D721Med (cell line): ENCODE data around the gene CCSER2.
"Not testable (repeated sequence)": the region's sequence is repeated elsewhere in the genome, so short reads cannot be mapped to it uniquely, and the experiment has no call there.

ENCODE experiments used
- DNase-seq: peaks from one replicate; pipeline ENCODE4 v3.0.0; 2011; ENCODE audit warnings: low spot score; ENCODE audit not compliant: insufficient read length
- FAIRE-seq: peaks from 2 replicates; lab custom pipeline; 2011; peaks lifted over from hg19 to GRCh38; lab: Jason Lieb, UNC
- TF ChIP-seq, protein P1 (sequence below): IDR thresholded peaks from 2 replicates; pipeline ENCODE4 v1.5.1; 2012; ENCODE audit warnings: mild to moderate bottlenecking, control low read depth; ENCODE audit not compliant: insufficient read depth; ENCODE audit errors: missing control alignments

Gene CCSER2, protein sequence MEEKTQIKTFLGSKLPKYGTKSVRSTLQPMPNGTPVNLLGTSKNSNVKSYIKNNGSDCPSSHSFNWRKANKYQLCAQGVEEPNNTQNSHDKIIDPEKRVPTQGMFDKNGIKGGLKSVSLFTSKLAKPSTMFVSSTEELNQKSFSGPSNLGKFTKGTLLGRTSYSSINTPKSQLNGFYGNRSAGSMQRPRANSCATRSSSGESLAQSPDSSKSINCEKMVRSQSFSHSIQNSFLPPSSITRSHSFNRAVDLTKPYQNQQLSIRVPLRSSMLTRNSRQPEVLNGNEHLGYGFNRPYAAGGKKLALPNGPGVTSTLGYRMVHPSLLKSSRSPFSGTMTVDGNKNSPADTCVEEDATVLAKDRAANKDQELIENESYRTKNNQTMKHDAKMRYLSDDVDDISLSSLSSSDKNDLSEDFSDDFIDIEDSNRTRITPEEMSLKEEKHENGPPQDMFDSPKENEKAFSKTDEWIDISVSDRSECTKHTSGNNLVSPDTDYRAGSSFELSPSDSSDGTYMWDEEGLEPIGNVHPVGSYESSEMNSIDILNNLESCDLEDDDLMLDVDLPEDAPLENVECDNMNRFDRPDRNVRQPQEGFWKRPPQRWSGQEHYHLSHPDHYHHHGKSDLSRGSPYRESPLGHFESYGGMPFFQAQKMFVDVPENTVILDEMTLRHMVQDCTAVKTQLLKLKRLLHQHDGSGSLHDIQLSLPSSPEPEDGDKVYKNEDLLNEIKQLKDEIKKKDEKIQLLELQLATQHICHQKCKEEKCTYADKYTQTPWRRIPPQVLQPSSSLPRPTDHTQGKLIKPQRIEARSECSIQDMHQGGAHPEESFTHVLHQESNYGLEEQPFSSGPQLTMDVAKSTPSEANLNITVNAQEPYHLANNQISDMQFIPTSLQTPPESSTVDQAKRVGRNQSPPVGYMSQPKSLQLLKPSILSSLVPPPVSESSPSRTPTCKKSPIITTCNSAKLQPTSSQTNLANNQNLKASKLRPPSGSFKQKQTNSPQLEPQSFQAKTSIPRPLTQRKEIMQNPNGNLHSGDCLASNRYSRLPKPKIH

DNA sequence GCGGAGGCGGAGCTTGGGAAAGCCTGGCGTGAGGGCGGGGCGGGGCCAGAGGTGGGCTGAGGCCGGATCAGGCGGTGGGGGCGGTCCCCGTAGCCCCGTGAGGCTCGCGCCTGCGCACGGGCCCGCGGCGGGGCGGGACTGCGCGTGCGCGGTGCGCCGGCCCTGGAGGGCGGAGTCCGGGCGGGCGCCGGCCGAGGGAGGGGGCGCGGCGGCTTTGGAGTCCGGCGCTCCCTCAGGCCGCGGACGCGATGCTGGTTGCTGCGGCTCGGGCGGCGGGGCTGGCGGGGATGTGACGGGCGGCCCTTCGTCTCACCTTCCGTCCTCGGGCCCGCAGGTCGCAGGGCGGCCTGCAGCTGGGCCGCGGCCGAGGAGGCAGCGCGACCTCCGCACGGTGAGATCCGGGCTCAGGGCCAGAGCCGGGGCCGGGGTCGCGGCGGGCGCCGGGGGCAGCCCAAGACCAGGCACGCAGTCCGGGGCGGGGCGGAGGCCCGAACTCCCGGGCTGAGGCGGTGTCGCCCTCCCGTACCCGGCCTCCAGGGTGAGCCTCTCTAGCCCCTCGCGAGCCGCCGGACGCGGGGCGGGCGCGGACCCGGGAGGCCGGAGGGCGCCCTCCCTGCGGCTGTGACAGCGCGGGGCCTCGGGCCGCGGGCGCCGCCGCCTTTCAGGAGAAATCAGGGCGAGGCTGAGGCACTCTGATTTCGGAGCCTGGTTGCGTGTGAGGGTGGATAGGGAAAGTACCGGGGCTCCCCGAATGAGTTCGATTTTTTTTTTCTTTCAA, at the start of gene CCSER2:
Gene CCSER2 (plus strand): TSS at position 172 of the 778 bp plus-strand sequence. CDS start 42,464 bp downstream, outside the sequence.
- DNase-seq, result peak; percentile 90
- FAIRE-seq, result no peak
- TF ChIP-seq, protein P1, sequence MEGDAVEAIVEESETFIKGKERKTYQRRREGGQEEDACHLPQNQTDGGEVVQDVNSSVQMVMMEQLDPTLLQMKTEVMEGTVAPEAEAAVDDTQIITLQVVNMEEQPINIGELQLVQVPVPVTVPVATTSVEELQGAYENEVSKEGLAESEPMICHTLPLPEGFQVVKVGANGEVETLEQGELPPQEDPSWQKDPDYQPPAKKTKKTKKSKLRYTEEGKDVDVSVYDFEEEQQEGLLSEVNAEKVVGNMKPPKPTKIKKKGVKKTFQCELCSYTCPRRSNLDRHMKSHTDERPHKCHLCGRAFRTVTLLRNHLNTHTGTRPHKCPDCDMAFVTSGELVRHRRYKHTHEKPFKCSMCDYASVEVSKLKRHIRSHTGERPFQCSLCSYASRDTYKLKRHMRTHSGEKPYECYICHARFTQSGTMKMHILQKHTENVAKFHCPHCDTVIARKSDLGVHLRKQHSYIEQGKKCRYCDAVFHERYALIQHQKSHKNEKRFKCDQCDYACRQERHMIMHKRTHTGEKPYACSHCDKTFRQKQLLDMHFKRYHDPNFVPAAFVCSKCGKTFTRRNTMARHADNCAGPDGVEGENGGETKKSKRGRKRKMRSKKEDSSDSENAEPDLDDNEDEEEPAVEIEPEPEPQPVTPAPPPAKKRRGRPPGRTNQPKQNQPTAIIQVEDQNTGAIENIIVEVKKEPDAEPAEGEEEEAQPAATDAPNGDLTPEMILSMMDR, result no peak

- FAIRE-seq, DNase-seq: not testable (repeated sequence)
Measured at GRCh38 chr10:84279876-84280475, 48.4 kb upstream of the CCSER2 start.

DNA sequence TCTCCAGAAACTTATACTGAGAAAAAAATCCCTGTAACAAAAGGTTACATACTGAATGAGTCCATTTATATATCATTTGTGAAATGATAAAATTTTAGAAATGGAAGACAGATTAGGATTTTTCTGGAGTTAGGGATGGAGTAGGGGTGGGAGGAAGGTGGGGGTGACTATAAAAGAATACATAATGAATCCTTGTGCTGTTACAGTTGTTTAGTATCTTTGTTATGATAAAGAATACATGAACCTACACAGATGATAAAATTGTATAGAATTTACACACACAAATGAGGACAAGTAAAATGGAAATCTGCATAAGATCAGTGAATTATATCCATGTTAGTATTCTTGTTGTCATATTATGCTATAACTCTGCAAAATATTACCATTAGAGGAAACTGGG, 41.7 kb upstream of the CCSER2 start:
- FAIRE-seq, result no peak
- TF ChIP-seq, protein P1, result no peak

DNA sequence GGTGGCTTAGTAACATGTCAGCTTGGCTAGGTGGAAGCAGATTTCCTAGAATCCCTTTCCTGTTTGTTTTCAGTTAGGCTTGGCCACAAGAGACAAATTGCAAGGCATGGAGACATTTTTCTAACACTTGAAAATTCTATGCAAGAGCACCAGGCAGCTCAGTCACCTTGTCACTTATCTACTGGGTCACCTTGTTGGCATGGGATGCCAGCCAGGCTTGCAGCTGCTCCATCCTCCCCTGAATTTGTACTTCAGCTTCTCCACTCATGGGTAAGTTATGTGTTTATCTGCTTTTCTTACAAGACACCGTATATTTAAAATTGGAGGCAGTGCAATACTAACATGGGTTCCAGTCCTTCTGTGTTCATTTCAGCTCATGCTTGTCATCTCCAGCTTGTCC, 40.2 kb upstream of the CCSER2 start:
- DNase-seq (no peak), FAIRE-seq (no peak)
- TF ChIP-seq, protein P1, result no peak

More for the DNA sequence above, 41.7 kb upstream of the CCSER2 start:
- DNase-seq, result no peak

GRCh38 chr10:84289521-84290200, 38.7 kb upstream of the CCSER2 start:
- no peak for DNase-seq
- FAIRE-seq, result no peak
- TF ChIP-seq, protein P1, result no peak

GRCh38 chr10:84290235-84290634, 38.2 kb upstream of the CCSER2 start:
- DNase-seq (no peak), FAIRE-seq (no peak)
- TF ChIP-seq, protein P1, result no peak
